ENCODE results near the gene PLEK. TPM values are rescaled to one million over a fixed set of nuclear protein-coding genes. Genes with fewer than 3 reads are reported as not detected.

PLEK gene
- total RNA-seq, 3 donors from 2014 or later: 4.8 to 16.0 (median 13.8) TPM

DNA sequence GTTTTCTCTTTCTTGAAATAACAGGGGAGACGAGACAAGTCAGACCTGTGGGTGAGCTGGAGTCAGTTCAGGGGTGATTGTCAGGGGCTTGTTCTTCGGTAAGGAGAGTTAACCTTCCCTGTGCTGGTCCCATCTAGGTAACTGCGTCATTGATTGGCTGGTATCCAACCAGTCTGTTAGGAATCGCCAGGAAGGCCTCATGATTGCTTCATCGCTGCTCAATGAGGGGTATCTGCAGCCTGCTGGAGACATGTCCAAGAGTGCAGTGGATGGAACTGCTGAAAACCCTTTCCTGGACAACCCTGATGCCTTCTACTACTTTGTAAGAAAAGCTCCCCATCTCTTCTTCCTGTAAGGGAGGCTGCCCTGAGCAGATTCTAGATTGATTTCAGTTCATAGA, 21.3 kb downstream of the PLEK start:
- Histone ChIP-seq H3K4me3 (no peak overlapping the region), H3K36me3 (ENCODE audit: low read depth) (no peaks in the 10 kb centered on the region), H3K9me3 (no peaks in the 10 kb centered on the region), H3K4me1 (ENCODE audit: low read depth) (no peaks in the 10 kb centered on the region)
- no peak for ATAC-seq
- DNase-seq: no peak
- intact Hi-C loops (cut with DNase I, micrococcal nuclease): no loop called here
- TF ChIP-seq, protein P1, sequence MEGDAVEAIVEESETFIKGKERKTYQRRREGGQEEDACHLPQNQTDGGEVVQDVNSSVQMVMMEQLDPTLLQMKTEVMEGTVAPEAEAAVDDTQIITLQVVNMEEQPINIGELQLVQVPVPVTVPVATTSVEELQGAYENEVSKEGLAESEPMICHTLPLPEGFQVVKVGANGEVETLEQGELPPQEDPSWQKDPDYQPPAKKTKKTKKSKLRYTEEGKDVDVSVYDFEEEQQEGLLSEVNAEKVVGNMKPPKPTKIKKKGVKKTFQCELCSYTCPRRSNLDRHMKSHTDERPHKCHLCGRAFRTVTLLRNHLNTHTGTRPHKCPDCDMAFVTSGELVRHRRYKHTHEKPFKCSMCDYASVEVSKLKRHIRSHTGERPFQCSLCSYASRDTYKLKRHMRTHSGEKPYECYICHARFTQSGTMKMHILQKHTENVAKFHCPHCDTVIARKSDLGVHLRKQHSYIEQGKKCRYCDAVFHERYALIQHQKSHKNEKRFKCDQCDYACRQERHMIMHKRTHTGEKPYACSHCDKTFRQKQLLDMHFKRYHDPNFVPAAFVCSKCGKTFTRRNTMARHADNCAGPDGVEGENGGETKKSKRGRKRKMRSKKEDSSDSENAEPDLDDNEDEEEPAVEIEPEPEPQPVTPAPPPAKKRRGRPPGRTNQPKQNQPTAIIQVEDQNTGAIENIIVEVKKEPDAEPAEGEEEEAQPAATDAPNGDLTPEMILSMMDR (IDR thresholded peaks at IDR 0.05): no peak

DNA sequence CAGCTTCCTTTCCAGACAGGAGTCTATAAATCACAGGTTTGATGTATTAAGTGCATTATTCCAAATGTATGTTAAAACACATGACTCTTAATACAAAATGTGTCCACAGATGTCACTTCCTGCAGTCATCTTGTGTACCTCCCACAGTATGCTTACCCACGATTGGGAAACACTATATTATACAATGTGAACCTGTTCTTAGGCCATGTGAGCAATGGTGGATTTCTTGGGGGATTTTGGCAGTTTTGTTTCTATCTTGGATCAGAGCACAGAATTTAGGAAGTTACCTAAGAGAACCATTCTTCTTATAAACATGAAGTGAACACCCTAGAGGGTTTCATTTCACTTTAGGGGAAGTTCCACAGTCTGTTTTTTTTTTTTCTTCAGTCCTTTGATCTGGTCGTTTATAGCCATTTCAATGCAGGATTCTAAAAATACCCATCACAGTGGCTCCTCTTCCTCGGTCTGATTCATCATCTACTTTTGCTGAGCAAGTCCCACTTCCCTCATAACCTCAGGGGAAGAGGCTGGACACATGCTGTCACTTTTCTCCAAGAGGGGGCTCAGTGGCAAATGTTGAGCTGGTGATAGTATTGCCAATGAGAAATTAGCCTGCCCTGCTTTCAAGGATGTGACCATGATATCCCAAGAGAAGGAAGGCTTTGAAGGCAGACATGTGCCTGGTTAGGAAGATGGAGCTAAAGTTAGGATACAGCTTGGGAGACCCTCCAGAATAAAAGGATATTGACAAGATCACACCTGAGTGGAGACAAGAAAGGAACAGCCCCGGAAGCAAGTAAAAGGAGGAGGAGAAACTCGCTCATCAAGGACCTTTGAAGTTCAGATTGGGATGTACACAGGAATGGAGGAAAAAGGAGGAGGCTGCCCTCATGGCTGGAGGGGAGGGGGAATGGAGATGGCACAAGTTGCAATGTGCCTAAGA, 22.6 kb downstream of the PLEK start:
- H3K36me3 ChIP-seq (ENCODE audit: low read depth): no peaks in the 10 kb centered on the region
- no peaks in the 10 kb centered on the region for H3K4me1 ChIP-seq (ENCODE audit: low read depth)
- DNase-seq (no peak), ATAC-seq (peak; percentile 54)
- no peaks in the 10 kb centered on the region for H3K9me3 ChIP-seq
- no peak overlapping the region for H3K4me3 ChIP-seq
- intact Hi-C loops (cut with DNase I, micrococcal nuclease): no loop called here
- TF ChIP-seq, protein P1 (IDR thresholded peaks at IDR 0.05): no peak

DNA sequence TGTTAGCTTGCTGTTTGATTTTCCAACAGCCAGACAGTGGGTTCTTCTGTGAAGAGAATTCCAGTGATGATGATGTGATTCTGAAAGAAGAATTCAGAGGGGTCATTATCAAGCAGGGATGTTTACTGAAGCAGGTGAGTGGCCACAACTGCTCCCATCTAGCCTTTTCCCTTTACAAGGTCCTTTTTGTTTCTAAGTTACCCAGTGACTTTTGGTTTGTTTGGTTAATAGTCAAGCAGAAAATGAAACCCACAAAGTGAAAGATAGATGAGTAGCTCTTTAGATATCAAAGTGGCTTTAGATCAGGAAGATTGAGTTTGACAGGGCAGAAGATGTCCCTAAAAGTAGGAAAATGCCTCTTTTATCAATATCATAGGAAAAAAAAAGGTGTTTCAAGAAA, 23.3 kb downstream of the PLEK start:
- DNase-seq: no peak
- no peak for ATAC-seq
- TF ChIP-seq, protein P1 (IDR thresholded peaks at IDR 0.05): no peak
- Histone ChIP-seq H3K36me3 (ENCODE audit: low read depth) (no peaks in the 10 kb centered on the region), H3K4me1 (ENCODE audit: low read depth) (no peaks in the 10 kb centered on the region), H3K4me3 (no peak overlapping the region), H3K9me3 (no peaks in the 10 kb centered on the region)
- intact Hi-C loops (cut with DNase I, micrococcal nuclease): no loop called here

DNA sequence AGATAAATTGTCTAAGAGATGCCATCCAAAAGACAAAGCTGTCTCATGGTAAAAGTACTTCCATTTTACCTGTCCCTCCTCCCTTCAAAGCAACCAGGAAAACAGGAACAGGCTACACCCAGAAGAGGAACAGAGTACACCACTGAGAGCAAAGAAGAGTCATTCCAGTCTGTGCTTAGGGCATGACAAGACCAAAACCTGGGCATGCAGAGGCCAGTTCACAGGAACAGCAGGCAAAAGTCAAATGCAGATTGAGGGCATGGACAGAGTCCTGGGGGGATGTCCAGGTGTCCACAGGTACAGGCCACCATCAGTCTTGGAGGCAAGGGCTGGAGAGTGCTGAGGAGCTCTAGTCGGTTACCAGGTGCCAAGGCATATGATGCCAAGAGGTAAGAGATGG, 23.7 kb downstream of the PLEK start:
- H3K36me3 ChIP-seq (ENCODE audit: low read depth): no peaks in the 10 kb centered on the region
- TF ChIP-seq, protein P1 (IDR thresholded peaks at IDR 0.05): no peak
- no peaks in the 10 kb centered on the region for H3K9me3 ChIP-seq
- no peak for DNase-seq
- no peak overlapping the region for H3K4me3 ChIP-seq
- intact Hi-C loops (cut with DNase I, micrococcal nuclease): no loop called here
- no peaks in the 10 kb centered on the region for H3K4me1 ChIP-seq (ENCODE audit: low read depth)
- ATAC-seq: no peak

DNA sequence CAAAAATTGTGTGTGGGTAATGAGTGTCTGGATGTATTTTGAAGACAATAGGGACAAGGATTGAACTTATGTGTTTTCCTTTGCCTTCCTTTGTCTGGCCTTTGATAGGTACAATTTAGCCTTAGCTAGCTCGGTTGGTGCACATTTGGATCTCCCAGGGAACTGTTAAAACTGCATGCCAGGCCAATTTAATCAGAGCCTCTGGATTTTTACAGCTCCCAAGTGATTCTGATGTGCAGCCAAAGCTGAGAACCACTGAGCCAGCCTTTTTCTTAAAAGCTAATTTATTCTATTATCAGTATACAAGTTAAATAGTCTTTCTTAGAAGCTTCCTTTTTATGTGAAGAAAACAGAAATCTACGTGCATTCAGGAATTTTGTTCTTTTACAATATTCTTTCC, 25.0 kb downstream of the PLEK start:
- no peak for ATAC-seq
- DNase-seq: no peak
- intact Hi-C loops (cut with DNase I, micrococcal nuclease): no loop called here
- Histone ChIP-seq H3K9me3 (no peaks in the 10 kb centered on the region), H3K36me3 (ENCODE audit: low read depth) (no peaks in the 10 kb centered on the region), H3K4me1 (ENCODE audit: low read depth) (no peaks in the 10 kb centered on the region), H3K4me3 (no peak overlapping the region)
- TF ChIP-seq, protein P1 (IDR thresholded peaks at IDR 0.05): no peak

Data from mucosa of descending colon (tissue), 3 donors.